Measurements from ENCODE around the gene COL23A1. TPM values are rescaled to one million over a fixed set of nuclear protein-coding genes. Genes with fewer than 3 reads are reported as not detected.

Gene COL23A1
- total RNA-seq, 1 experiment from 2014 or later, result not detected

DNA sequence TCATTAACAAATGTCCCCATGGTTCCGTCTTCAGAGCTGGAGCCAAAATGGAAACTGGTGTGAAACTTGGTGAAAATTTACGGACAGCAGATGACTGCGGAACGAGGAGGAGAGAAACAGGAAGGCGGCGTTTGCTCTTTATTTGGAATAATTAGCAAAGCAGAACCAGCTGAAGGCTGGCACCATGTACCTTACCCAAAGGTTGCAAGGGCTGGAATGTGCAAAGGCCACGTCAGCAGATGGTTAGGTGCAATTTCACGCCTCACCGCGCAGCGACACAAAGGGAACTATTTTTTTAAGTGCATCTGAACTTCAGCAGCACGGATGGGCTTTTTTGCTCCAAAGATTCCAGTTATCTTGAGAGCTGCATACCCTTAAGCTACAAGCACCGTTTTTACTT, 127.4 kb downstream of the COL23A1 start:
- TF ChIP-seq EZH2 (IDR thresholded peaks at IDR 0.05; ENCODE audit: borderline replicate concordance, low read depth, low read length, poor library complexity, severe bottlenecking), result no peak
- Histone ChIP-seq H3K4me1 (ENCODE audit: insufficient read depth, low read length, poor library complexity, severe bottlenecking) (no peaks in the 10 kb centered on the region), H3K27me3 (replicated peaks; ENCODE audit: insufficient read depth, low read depth, low read length, poor library complexity) (no peaks in the 10 kb centered on the region), H3K4me3 (ENCODE audit: low read depth, low read length, poor library complexity, severe bottlenecking) (no peak overlapping the region), H3K27ac (ENCODE audit: low read depth, low read length, poor library complexity, severe bottlenecking) (no peak overlapping the region), H3K9me3 (ENCODE audit: low read depth, low read length, poor library complexity, severe bottlenecking) (no peaks in the 10 kb centered on the region), H3K36me3 (ENCODE audit: insufficient read depth, low read length, poor library complexity, severe bottlenecking) (no peaks in the 10 kb centered on the region)
- ChIA-PET CTCF (no interaction called here), POLR2A (ENCODE audit: low non-redundant PET) (interaction anchor here (0.8 kb wide), 1 partner anchor 19 kb away, joined by 3 read pairs; no protein-coding TSS in a partner anchor)
- DNase-seq (ENCODE audit: low spot score), result no peak
- intact Hi-C loops (cut with micrococcal nuclease; ENCODE audit: unreplicated experiment), result no loop called here
- no TSS peak for BruUV-seq (replicated peaks)

DNA sequence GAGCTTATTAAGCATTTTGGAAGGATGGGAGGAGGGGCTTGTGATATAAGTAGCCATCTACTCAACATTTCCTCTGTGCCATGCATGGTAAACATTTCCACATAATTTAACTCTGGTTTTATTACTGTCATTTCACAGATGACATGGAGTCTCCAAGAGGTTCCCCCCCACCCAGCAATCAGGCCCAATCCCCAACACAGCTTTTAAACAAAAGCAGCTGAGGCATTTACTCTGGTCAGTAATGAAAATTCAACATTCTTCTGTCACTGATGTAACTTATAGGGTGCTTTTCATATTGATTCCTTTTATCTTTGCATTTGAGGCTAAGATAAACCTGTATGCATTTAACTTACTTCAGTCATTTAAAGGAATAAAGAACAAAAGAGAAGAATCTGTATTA, 128.1 kb downstream of the COL23A1 start:
- POLR2A ChIA-PET (ENCODE audit: low non-redundant PET), result interaction anchor here (0.8 kb wide), 1 partner anchor 20 kb away, joined by 3 read pairs; no protein-coding TSS in a partner anchor
- Histone ChIP-seq H3K9me3 (ENCODE audit: low read depth, low read length, poor library complexity, severe bottlenecking) (no peaks in the 10 kb centered on the region), H3K4me3 (ENCODE audit: low read depth, low read length, poor library complexity, severe bottlenecking) (no peak overlapping the region), H3K4me1 (ENCODE audit: insufficient read depth, low read length, poor library complexity, severe bottlenecking) (no peaks in the 10 kb centered on the region), H3K27me3 (replicated peaks; ENCODE audit: insufficient read depth, low read depth, low read length, poor library complexity) (no peaks in the 10 kb centered on the region), H3K36me3 (ENCODE audit: insufficient read depth, low read length, poor library complexity, severe bottlenecking) (no peaks in the 10 kb centered on the region), H3K27ac (ENCODE audit: low read depth, low read length, poor library complexity, severe bottlenecking) (no peak overlapping the region)
- no peak for TF ChIP-seq EZH2 (IDR thresholded peaks at IDR 0.05; ENCODE audit: borderline replicate concordance, low read depth, low read length, poor library complexity, severe bottlenecking)
- TF ChIP-seq, protein P1, sequence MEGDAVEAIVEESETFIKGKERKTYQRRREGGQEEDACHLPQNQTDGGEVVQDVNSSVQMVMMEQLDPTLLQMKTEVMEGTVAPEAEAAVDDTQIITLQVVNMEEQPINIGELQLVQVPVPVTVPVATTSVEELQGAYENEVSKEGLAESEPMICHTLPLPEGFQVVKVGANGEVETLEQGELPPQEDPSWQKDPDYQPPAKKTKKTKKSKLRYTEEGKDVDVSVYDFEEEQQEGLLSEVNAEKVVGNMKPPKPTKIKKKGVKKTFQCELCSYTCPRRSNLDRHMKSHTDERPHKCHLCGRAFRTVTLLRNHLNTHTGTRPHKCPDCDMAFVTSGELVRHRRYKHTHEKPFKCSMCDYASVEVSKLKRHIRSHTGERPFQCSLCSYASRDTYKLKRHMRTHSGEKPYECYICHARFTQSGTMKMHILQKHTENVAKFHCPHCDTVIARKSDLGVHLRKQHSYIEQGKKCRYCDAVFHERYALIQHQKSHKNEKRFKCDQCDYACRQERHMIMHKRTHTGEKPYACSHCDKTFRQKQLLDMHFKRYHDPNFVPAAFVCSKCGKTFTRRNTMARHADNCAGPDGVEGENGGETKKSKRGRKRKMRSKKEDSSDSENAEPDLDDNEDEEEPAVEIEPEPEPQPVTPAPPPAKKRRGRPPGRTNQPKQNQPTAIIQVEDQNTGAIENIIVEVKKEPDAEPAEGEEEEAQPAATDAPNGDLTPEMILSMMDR (conservative IDR thresholded peaks at IDR 0.05; ENCODE audit: low read depth, low read length), result no peak
- intact Hi-C loops (cut with micrococcal nuclease; ENCODE audit: unreplicated experiment), result no loop called here
- DNase-seq (ENCODE audit: low spot score), result no peak
- CTCF ChIA-PET, result no interaction called here
- BruUV-seq (replicated peaks), result no TSS peak

DNA sequence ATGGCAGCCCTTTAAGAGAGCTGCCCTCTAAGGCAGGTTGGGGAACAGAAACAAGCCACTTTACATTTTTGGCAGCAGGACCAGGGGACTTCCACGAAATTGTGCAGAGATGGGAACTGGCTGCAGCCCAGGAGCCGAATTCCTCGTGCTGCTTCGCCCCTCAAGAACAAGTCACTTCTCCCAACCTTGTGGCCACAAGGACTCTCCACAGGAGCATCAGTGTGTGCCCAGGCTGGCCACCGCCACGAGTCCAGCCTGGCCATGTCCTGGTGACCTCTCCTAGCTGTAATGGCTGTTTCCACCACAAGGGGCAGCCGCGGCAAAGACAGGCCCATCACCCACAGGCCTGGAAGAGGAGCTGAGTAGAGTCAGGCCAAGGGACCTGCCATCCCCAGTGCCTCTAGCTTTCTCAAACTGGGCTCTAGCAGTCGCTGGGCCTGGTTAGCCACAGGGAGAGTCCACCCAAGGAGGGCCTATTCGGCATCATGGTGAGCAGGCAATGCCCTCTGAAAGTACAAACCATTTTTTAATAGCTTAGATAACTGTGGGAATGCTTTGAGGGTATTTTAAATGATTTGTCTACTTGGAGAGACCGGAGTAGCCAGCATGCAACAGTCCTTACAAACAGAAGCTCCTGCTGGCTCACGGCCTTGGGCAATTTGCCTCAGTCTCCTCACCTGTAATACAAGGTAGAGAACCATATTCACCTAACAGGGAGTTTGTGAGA, 129.0 kb downstream of the COL23A1 start:
- TF ChIP-seq, protein P1 (conservative IDR thresholded peaks at IDR 0.05; ENCODE audit: low read depth, low read length), result peak; percentile 69
- TF ChIP-seq EZH2 (IDR thresholded peaks at IDR 0.05; ENCODE audit: borderline replicate concordance, low read depth, low read length, poor library complexity, severe bottlenecking), result no peak
- no peaks in the 10 kb centered on the region for H3K36me3 ChIP-seq (ENCODE audit: insufficient read depth, low read length, poor library complexity, severe bottlenecking)
- no peak overlapping the region for H3K27ac ChIP-seq (ENCODE audit: low read depth, low read length, poor library complexity, severe bottlenecking)
- ChIA-PET POLR2A (ENCODE audit: low non-redundant PET) (interaction anchor here (0.6 kb wide), 1 partner anchor 20 kb away, joined by 3 read pairs; no protein-coding TSS in a partner anchor), CTCF (interaction anchor here (0.5 to 1.1 kb wide), 3 partner anchors 16 to 36 kb away, joined by 3 to 4 read pairs (median 3); no protein-coding TSS in a partner anchor)
- DNase-seq (ENCODE audit: low spot score), result peak; percentile 33
- H3K4me1 ChIP-seq (ENCODE audit: insufficient read depth, low read length, poor library complexity, severe bottlenecking), result no peaks in the 10 kb centered on the region
- H3K4me3 ChIP-seq (ENCODE audit: low read depth, low read length, poor library complexity, severe bottlenecking), result no peak overlapping the region
- intact Hi-C loops (cut with micrococcal nuclease; ENCODE audit: unreplicated experiment), result no loop called here
- no TSS peak for BruUV-seq (replicated peaks)
- no peaks in the 10 kb centered on the region for H3K9me3 ChIP-seq (ENCODE audit: low read depth, low read length, poor library complexity, severe bottlenecking)
- H3K27me3 ChIP-seq (replicated peaks; ENCODE audit: insufficient read depth, low read depth, low read length, poor library complexity), result no peaks in the 10 kb centered on the region
